Loucy (cell line): ENCODE measurements around the gene JAZF1.

Source experiments
- H2AFZ ChIP-seq: fragments of 200-600 bp; sonication (generic); 2 replicates; pipeline ENCODE4 v1.6.0; 2016; ENCODE audit warnings: antibody characterized with exemption, mild to moderate bottlenecking, low read length, moderate library complexity
- H3F3A ChIP-seq: fragments of 200-600 bp; 2 replicates; pipeline ENCODE4 v1.6.0; 2016; ENCODE audit warnings: antibody characterized with exemption, low read depth, mild to moderate bottlenecking
- H3K27me3 ChIP-seq: fragments of 200-600 bp; sonication (generic); 2 replicates; pipeline ENCODE4 v1.6.1; 2014; ENCODE audit warnings: low read length, mild to moderate bottlenecking; ENCODE audit not compliant: insufficient read depth, poor library complexity, severe bottlenecking
- H3K36me3 ChIP-seq: fragments of 200-600 bp; sonication (generic); 2 replicates; pipeline ENCODE4 v1.6.1; 2016; ENCODE audit warnings: low read length; ENCODE audit not compliant: insufficient read depth
- H3K4me1 ChIP-seq: fragments of 200-600 bp; sonication (generic); 2 replicates; pipeline ENCODE4 v1.5.1; 2014; ENCODE audit warnings: low read length, mild to moderate bottlenecking; ENCODE audit not compliant: insufficient read depth, poor library complexity, severe bottlenecking
- H3K4me2 ChIP-seq: fragments of 200-600 bp; sonication (generic); 2 replicates; pipeline ENCODE4 v1.6.0; 2014; ENCODE audit warnings: antibody characterized with exemption, low read length, low read depth, mild to moderate bottlenecking; ENCODE audit not compliant: poor library complexity, severe bottlenecking
- H3K4me3 ChIP-seq: fragments of 200-600 bp; sonication (generic); 2 replicates; pipeline ENCODE4 v1.5.1; 2014; ENCODE audit warnings: low read length, mild to moderate bottlenecking, mixed read lengths; ENCODE audit not compliant: poor library complexity, severe bottlenecking
- H3K79me2 ChIP-seq: fragments of 200-600 bp; sonication (generic); 2 replicates; pipeline ENCODE4 v1.6.1; 2014; ENCODE audit warnings: low read length; ENCODE audit not compliant: insufficient read depth
- H3K9ac ChIP-seq: fragments of 200-600 bp; sonication (generic); 2 replicates; pipeline ENCODE4 v1.6.0; 2014; ENCODE audit warnings: mild to moderate bottlenecking, low read depth, low read length, moderate library complexity; ENCODE audit not compliant: poor library complexity, severe bottlenecking
- H3K9me2 ChIP-seq: fragments of 200-600 bp; sonication (generic); replicated peaks from 2 replicates; pipeline ENCODE4 v1.6.1; 2016; ENCODE audit warnings: low read depth, low read length, mixed read lengths
- H3K9me3 ChIP-seq: fragments of 200-600 bp; sonication (generic); 2 replicates; pipeline ENCODE4 v1.6.1; 2014; ENCODE audit warnings: mild to moderate bottlenecking, antibody characterized with exemption, low read length, low read depth; ENCODE audit not compliant: insufficient read depth
- H4K20me1 ChIP-seq: fragments of 200-600 bp; sonication (generic); 2 replicates; pipeline ENCODE4 v1.6.0; 2014; ENCODE audit warnings: antibody characterized with exemption, low read length, mild to moderate bottlenecking; ENCODE audit not compliant: insufficient read depth, poor library complexity, severe bottlenecking
- CTCF ChIP-seq: fragments of 200-600 bp; sonication (generic); conservative IDR thresholded peaks from 2 replicates; pipeline ENCODE4 v1.5.1; 2014; ENCODE audit warnings: mild to moderate bottlenecking, antibody characterized with exemption, low read length
- EZH2phosphoT487 ChIP-seq: fragments of 200-600 bp; IDR thresholded peaks from 2 replicates; pipeline ENCODE4 v1.6.1; 2018; ENCODE audit warnings: antibody characterized with exemption, mild to moderate bottlenecking, moderate library complexity, borderline replicate concordance

JAZF1 gene

GRCh38 chr7:27870595-27870994 lies 310.0 kb downstream of the JAZF1 start:
- H3K9me3 ChIP-seq = no peaks in the 10 kb centered on the region
- H3K79me2 ChIP-seq = no peaks in the 10 kb centered on the region
- no peaks in the 10 kb centered on the region for H3F3A ChIP-seq
- no peak overlapping the region for H3K4me2 ChIP-seq
- H4K20me1 ChIP-seq = no peaks in the 10 kb centered on the region
- no peaks in the 10 kb centered on the region for H3K27me3 ChIP-seq
- H3K4me1 ChIP-seq = peaks cover 18% of the 10 kb centered on the region
- no peak overlapping the region for H3K4me3 ChIP-seq
- TF ChIP-seq CTCF = no peak
- TF ChIP-seq EZH2phosphoT487 = no peak
- H3K9ac ChIP-seq = no peak overlapping the region
- H2AFZ ChIP-seq = no peak overlapping the region
- no peaks in the 10 kb centered on the region for H3K36me3 ChIP-seq
- no peaks in the 10 kb centered on the region for H3K9me2 ChIP-seq

- no peaks in the 10 kb centered on the region for H3K79me2 ChIP-seq
- no peak overlapping the region for H3K4me3 ChIP-seq
- no peaks in the 10 kb centered on the region for H3K36me3 ChIP-seq
- no peaks in the 10 kb centered on the region for H3K9me2 ChIP-seq
- no peaks in the 10 kb centered on the region for H3K27me3 ChIP-seq
- H2AFZ ChIP-seq = no peak overlapping the region
- TF ChIP-seq CTCF (no peak), EZH2phosphoT487 (no peak)
- H3F3A ChIP-seq = no peaks in the 10 kb centered on the region
- no peak overlapping the region for H3K4me2 ChIP-seq
- H3K4me1 ChIP-seq = peaks cover 18% of the 10 kb centered on the region
- no peaks in the 10 kb centered on the region for H4K20me1 ChIP-seq
- H3K9ac ChIP-seq = no peak overlapping the region
- H3K9me3 ChIP-seq = no peaks in the 10 kb centered on the region
These were observed 311.5 kb downstream of the JAZF1 start for GRCh38 chr7:27869056-27869455.

GRCh38 chr7:27868131-27868550 lies 312.5 kb downstream of the JAZF1 start:
- TF ChIP-seq EZH2phosphoT487 = no peak
- Histone ChIP-seq H4K20me1 (no peaks in the 10 kb centered on the region), H3K4me3 (no peak overlapping the region), H3K9ac (no peak overlapping the region), H3K27me3 (no peaks in the 10 kb centered on the region), H3K36me3 (no peaks in the 10 kb centered on the region), H3K9me3 (no peaks in the 10 kb centered on the region), H3K79me2 (no peaks in the 10 kb centered on the region), H2AFZ (no peak overlapping the region), H3K9me2 (no peaks in the 10 kb centered on the region), H3K4me2 (no peak overlapping the region), H3K4me1 (peaks cover 18% of the 10 kb centered on the region), H3F3A (no peaks in the 10 kb centered on the region)

GRCh38 chr7:27866828-27867672 lies 313.5 kb downstream of the JAZF1 start:
- TF ChIP-seq EZH2phosphoT487 = no peak

More at GRCh38 chr7:27866828-27867672, 313.5 kb downstream of the JAZF1 start:
- H3K4me2 ChIP-seq = peak overlapping the region; percentile 17
- no peaks in the 10 kb centered on the region for H4K20me1 ChIP-seq
- H3K27me3 ChIP-seq = no peaks in the 10 kb centered on the region
- H2AFZ ChIP-seq = no peak overlapping the region
- no peak overlapping the region for H3K9ac ChIP-seq
- no peaks in the 10 kb centered on the region for H3F3A ChIP-seq
- H3K9me2 ChIP-seq = no peaks in the 10 kb centered on the region
- H3K4me1 ChIP-seq = peaks cover 18% of the 10 kb centered on the region
- H3K79me2 ChIP-seq = no peaks in the 10 kb centered on the region
- no peak overlapping the region for H3K4me3 ChIP-seq
- no peaks in the 10 kb centered on the region for H3K9me3 ChIP-seq
- no peaks in the 10 kb centered on the region for H3K36me3 ChIP-seq
